PC-9 (cell line): ENCODE results near the gene RPL29. TPM values are rescaled to one million over a fixed set of nuclear protein-coding genes. Genes with fewer than 3 reads are reported as not detected.
A peak's percentile ranks its signal among the peaks of the same experiment; 100 is the strongest.

Experiments
- BruUV-seq: library from RNA; stranded (reverse); fragments of 400-500 nt; replicated peaks from 2 replicates; lab custom pipeline; 2021; lab: Mats Ljungman, UMichigan
- CTCF ChIA-PET: fragments of 300-600 bp; sonication (Branson Sonifier 250); formaldehyde crosslinking; loops from one replicate; lab custom pipeline; 2022; ENCODE audit warnings: antibody characterized with exemption; lab: Charles Lee
- POLR2A ChIA-PET: fragments of 300-600 bp; sonication (Branson Sonifier 250); formaldehyde crosslinking; loops from one replicate; lab custom pipeline; 2022; ENCODE audit warnings: antibody characterized with exemption; ENCODE audit not compliant: unreplicated experiment; lab: Charles Lee
- DNase-seq, 2 experiments: peaks; one replicate each; pipeline versions ENCODE4 v3.0.0 to v3.0.0-alpha.2; 2015 to 2022; ENCODE audit warnings: mixed read lengths in 1 of 2
- H2AFZ ChIP-seq: fragments of 200-600 bp; sonication (generic); 2 replicates; pipeline ENCODE4 v1.8.1; 2017; ENCODE audit warnings: antibody characterized with exemption
- H3F3A ChIP-seq: fragments of 200-600 bp; sonication (generic); 2 replicates; pipeline ENCODE4 v1.8.1; 2017; ENCODE audit warnings: antibody characterized with exemption, mild to moderate bottlenecking, low read depth; ENCODE audit not compliant: insufficient read depth
- H3K27ac ChIP-seq: fragments of 200-600 bp; sonication (generic); 2 replicates; pipeline ENCODE4 v1.6.1; 2016; ENCODE audit warnings: mixed run types
- H3K27me3 ChIP-seq: fragments of 200-600 bp; sonication (generic); 2 replicates; pipeline ENCODE4 v1.6.1; 2016; ENCODE audit warnings: low read depth, mixed run types; ENCODE audit not compliant: insufficient read depth
- H3K36me3 ChIP-seq: fragments of 200-600 bp; sonication (generic); 2 replicates; pipeline ENCODE4 v1.6.1; 2016; ENCODE audit warnings: low read depth, mixed run types
- H3K4me1 ChIP-seq: fragments of 200-600 bp; sonication (generic); replicated peaks from 2 replicates; pipeline ENCODE4 v1.6.1; 2016; ENCODE audit warnings: mixed run types; ENCODE audit not compliant: insufficient read depth
- H3K4me2 ChIP-seq: fragments of 200-600 bp; sonication (generic); 2 replicates; pipeline ENCODE4 v1.6.1; 2017; ENCODE audit warnings: mixed run types
- H3K4me3 ChIP-seq: fragments of 200-600 bp; sonication (generic); 2 replicates; pipeline ENCODE4 v1.6.1; 2016; ENCODE audit warnings: mixed run types
- H3K79me2 ChIP-seq: fragments of 200-600 bp; sonication (generic); 2 replicates; pipeline ENCODE4 v1.6.1; 2017; ENCODE audit warnings: low read depth, mixed run types
- H3K9me2 ChIP-seq: fragments of 200-600 bp; sonication (generic); 2 replicates; pipeline ENCODE4 v1.8.1; 2017; ENCODE audit warnings: mild to moderate bottlenecking; ENCODE audit not compliant: insufficient read depth
- H3K9me3 ChIP-seq: fragments of 200-600 bp; sonication (generic); 2 replicates; pipeline ENCODE4 v1.8.1; 2016; ENCODE audit warnings: low read depth; ENCODE audit not compliant: insufficient read depth
- H4K20me1 ChIP-seq: fragments of 200-600 bp; sonication (generic); 2 replicates; pipeline ENCODE4 v1.8.1; 2017; ENCODE audit not compliant: insufficient read depth
- EZH2 ChIP-seq: fragments of 200-600 bp; sonication (generic); IDR thresholded peaks from 2 replicates; pipeline ENCODE4 v1.8.0; 2017; ENCODE audit warnings: antibody characterized with exemption, low read depth
- intact Hi-C: fragments of 100-400 bp; cut with micrococcal nuclease; formaldehyde crosslinking; loops from one replicate; pipeline ENCODE4 v1.10.0; 2022; ENCODE audit not compliant: unreplicated experiment
- total RNA-seq: library from RNA; stranded (reverse); gene quantifications from 2 replicates; pipeline ENCODE4 v1.2.3, GENCODE V29; 2021
- TF ChIP-seq, protein P1 (sequence below): fragments of 200-600 bp; sonication (generic); conservative IDR thresholded peaks from 2 replicates; pipeline ENCODE4 v1.6.1; 2017; ENCODE audit warnings: mixed run types, antibody characterized with exemption, mild to moderate bottlenecking, moderate library complexity

The RPL29 gene
- total RNA-seq, 1 experiment from 2014 or later, result 1,278 TPM

DNA sequence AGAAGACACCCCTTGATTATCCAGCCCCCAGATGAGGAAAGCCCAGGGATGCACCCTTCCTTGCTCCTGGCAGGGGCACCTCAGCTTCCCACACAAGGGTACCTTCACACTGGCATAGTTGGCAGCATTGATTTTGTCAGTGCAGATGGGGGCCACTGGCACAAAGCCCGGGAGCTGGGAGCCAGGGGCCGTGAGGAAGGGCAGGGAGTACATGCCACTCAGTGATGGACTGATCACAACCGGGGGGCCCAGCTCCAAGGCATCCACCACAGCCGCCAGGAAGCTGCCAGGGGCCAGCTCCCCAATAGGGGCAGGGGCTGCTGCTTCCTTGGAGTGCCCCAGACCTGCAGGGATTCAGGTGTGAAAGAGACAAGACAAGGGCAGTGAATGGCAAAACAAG, 25.9 kb downstream of the RPL29 start:
- H3K4me2 ChIP-seq, result no peak overlapping the region
- no peaks in the 10 kb centered on the region for H3K27me3 ChIP-seq
- H3K4me1 ChIP-seq, result peaks cover 12% of the 10 kb centered on the region
- H3K79me2 ChIP-seq, result peaks cover 14% of the 10 kb centered on the region; the same call in 1 of the 2 replicates
- no peaks in the 10 kb centered on the region for H4K20me1 ChIP-seq
- BruUV-seq, result no TSS peak
- intact Hi-C loops, result no loop called here
- H3K36me3 ChIP-seq, result no peaks in the 10 kb centered on the region
- H3F3A ChIP-seq, result peaks cover 30% of the 10 kb centered on the region
- no peak overlapping the region for H3K4me3 ChIP-seq
- no peak for DNase-seq
- TF ChIP-seq, protein P1, sequence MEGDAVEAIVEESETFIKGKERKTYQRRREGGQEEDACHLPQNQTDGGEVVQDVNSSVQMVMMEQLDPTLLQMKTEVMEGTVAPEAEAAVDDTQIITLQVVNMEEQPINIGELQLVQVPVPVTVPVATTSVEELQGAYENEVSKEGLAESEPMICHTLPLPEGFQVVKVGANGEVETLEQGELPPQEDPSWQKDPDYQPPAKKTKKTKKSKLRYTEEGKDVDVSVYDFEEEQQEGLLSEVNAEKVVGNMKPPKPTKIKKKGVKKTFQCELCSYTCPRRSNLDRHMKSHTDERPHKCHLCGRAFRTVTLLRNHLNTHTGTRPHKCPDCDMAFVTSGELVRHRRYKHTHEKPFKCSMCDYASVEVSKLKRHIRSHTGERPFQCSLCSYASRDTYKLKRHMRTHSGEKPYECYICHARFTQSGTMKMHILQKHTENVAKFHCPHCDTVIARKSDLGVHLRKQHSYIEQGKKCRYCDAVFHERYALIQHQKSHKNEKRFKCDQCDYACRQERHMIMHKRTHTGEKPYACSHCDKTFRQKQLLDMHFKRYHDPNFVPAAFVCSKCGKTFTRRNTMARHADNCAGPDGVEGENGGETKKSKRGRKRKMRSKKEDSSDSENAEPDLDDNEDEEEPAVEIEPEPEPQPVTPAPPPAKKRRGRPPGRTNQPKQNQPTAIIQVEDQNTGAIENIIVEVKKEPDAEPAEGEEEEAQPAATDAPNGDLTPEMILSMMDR, result no peak
- TF ChIP-seq EZH2, result no peak
- H3K9me3 ChIP-seq, result no peaks in the 10 kb centered on the region
- ChIA-PET CTCF (no interaction called here), POLR2A (no interaction called here)
- no peak overlapping the region for H2AFZ ChIP-seq
- no peak overlapping the region for H3K27ac ChIP-seq
- no peaks in the 10 kb centered on the region for H3K9me2 ChIP-seq

DNA sequence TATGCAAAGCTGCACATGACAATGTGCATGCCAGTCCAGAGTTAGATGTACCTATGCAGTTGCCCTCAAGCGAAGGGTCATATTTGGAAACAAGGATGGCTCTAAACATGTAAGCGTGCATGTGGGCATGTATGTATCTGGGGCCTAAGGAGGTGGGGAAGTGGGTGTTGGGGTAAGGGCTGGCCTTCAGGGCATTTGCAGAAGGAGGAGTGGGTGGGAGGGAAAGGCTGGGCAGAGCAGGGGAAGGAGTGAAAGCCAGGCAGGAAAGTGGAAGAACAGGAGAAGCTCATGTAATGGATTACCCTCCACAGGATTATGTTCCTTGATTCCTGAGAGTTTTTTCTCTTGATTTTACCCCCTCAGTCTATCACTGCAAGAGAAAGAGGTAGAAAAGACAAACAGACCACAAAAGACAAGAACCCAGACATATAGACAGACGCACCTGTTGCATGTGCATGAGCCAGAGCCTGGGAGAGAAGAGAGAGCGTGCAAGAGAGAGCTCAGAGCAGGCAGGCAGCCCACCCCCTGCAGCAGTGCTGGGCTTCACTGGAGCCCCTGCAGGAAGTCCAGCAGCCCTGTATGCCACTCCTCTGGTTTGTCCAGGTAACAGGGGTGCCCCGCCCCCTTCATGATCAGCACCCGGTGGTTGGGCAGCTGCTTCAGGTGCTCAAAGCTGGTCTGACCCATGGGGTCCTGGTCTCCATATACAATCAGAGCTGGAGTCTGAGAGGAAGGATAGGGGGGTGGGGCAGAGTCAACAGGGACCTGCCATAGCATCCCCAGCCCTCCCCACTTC, 26.6 kb downstream of the RPL29 start:
- no peaks in the 10 kb centered on the region for H3K36me3 ChIP-seq
- peaks cover 6% of the 10 kb centered on the region for H3K4me1 ChIP-seq
- CTCF ChIA-PET, result no interaction called here
- POLR2A ChIA-PET, result no interaction called here
- peaks cover 14% of the 10 kb centered on the region; the same call in 1 of the 2 replicates for H3K79me2 ChIP-seq
- no peak for TF ChIP-seq EZH2
- TF ChIP-seq, protein P1, result no peak
- no peak overlapping the region for H2AFZ ChIP-seq
- no peaks in the 10 kb centered on the region for H3K9me3 ChIP-seq
- H3K4me2 ChIP-seq, result no peak overlapping the region
- H3K27ac ChIP-seq, result no peak overlapping the region
- no peak overlapping the region for H3K4me3 ChIP-seq
- H4K20me1 ChIP-seq, result no peaks in the 10 kb centered on the region
- H3K9me2 ChIP-seq, result no peaks in the 10 kb centered on the region
- peaks cover 28% of the 10 kb centered on the region for H3F3A ChIP-seq
- no peaks in the 10 kb centered on the region for H3K27me3 ChIP-seq
- intact Hi-C loops, result no loop called here
- DNase-seq, result peak in 1 of 2 experiments; percentile 38
- no TSS peak for BruUV-seq

DNA sequence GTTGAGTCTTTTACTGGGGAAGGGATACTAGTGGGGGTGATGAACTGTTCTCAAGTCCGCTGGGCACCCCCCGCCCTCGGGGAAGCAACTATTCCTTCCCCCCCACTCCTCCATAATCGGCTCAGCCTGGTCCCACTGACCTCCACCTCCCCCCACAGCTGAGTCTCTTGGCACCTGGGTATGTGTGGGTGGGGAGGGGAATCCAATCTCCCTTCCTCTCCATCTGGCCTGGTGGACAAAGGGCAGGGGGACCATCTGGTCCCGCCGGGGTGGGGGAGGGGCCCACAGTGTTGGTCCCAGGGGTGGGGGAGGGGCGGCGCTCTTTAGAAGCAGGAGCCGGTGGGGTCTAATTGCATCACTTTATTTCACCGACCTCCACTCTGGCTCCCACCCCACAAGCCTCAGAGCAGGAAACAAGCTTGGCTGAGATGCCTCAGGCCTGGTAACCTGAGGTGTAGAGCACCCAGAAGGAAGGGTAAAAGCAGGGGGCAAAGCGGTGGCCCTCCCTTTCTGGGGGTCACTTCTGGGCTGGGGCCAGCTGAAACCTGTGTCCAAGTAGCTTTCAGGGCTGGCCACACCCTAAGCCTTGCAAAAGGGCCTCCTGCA, 27.4 kb downstream of the RPL29 start:
- CTCF ChIA-PET, result no interaction called here

More for the DNA sequence above, 27.4 kb downstream of the RPL29 start:
- intact Hi-C loops, result no loop called here
- Histone ChIP-seq H3K9me3 (no peaks in the 10 kb centered on the region), H3K4me1 (peaks cover 4% of the 10 kb centered on the region; the same call in 1 of the 2 replicates), H2AFZ (no peak overlapping the region), H3K27me3 (no peaks in the 10 kb centered on the region), H3K79me2 (peaks cover 9% of the 10 kb centered on the region; the same call in 1 of the 2 replicates), H3K36me3 (no peaks in the 10 kb centered on the region), H3F3A (peaks cover 28% of the 10 kb centered on the region), H3K4me2 (peak overlapping the region; percentile 88), H3K27ac (no peak overlapping the region), H3K9me2 (no peaks in the 10 kb centered on the region), H3K4me3 (peak overlapping the region; percentile 57; the same call in 1 of the 2 replicates), H4K20me1 (no peaks in the 10 kb centered on the region)
- TF ChIP-seq, protein P1, result no peak
- DNase-seq, result no peak
- no TSS peak for BruUV-seq
- POLR2A ChIA-PET, result interaction anchor here (0.6 to 0.7 kb wide), 2 partner anchors 39 to 81 kb away, joined by 5 to 8 read pairs; no protein-coding TSS in a partner anchor
